ENCODE results near the gene TMOD2. TPM values are rescaled to one million over a fixed set of nuclear protein-coding genes. Genes with fewer than 3 reads are reported as not detected.

Gene TMOD2
- total and polyA plus RNA-seq, 2 donors (not counting 1 experiment from before 2014, with no cell fraction given) = 7.0 to 11.2 TPM

DNA sequence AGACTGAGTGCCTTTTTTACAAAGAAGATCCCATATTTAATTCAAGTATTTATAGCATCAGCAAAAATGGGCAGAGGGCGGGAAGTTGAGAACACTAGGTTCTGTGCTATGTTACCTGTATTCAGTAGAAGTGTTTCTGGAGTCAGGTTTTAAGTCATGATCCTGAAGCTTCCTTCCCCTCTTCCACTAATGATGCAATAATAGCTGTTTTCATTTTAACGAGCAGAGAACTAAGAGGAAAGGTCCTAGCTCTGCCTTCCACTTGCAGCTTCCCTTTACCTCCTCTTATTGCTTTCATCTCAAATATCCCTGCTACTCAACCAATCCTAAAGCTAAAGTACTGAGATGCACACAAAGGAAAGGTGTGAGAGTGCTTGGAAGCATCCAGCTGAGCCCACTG, 61.2 kb downstream of the TMOD2 start:
- Histone ChIP-seq H3K36me3 (ENCODE audit: control insufficient read depth, insufficient read depth, low read length) (no peaks in the 10 kb centered on the region), H3K9me3 (ENCODE audit: control insufficient read depth, insufficient read depth, low read depth, low read length) (no peaks in the 10 kb centered on the region), H3K79me2 (ENCODE audit: control insufficient read depth, insufficient read depth, low read length) (no peaks in the 10 kb centered on the region), H3K9ac (ENCODE audit: insufficient read depth, low read length) (no peak overlapping the region), H3K27ac (ENCODE audit: insufficient read depth, low read length) (no peak overlapping the region), H3K4me3 (replicated peaks in 1 of 4; ENCODE audit: control extremely low read depth in 1 of 4, insufficient read depth in 1 of 4, low read depth in 3 of 4, low read length in 4 of 4) (no peak overlapping the region), H2AFZ (ENCODE audit: low read length) (no peak overlapping the region), H3K4me2 (ENCODE audit: extremely low read depth, insufficient read depth, low read length) (no peak overlapping the region), H4K20me1 (ENCODE audit: control insufficient read depth, extremely low read depth, insufficient read depth, low read length) (no peaks in the 10 kb centered on the region), H3K27me3 (ENCODE audit: control insufficient read depth, insufficient read depth, low read length) (no peaks in the 10 kb centered on the region), H3K4me1 (ENCODE audit: control insufficient read depth, extremely low read depth, insufficient read depth, low read length) (no peaks in the 10 kb centered on the region)
- TF ChIP-seq, protein P1, sequence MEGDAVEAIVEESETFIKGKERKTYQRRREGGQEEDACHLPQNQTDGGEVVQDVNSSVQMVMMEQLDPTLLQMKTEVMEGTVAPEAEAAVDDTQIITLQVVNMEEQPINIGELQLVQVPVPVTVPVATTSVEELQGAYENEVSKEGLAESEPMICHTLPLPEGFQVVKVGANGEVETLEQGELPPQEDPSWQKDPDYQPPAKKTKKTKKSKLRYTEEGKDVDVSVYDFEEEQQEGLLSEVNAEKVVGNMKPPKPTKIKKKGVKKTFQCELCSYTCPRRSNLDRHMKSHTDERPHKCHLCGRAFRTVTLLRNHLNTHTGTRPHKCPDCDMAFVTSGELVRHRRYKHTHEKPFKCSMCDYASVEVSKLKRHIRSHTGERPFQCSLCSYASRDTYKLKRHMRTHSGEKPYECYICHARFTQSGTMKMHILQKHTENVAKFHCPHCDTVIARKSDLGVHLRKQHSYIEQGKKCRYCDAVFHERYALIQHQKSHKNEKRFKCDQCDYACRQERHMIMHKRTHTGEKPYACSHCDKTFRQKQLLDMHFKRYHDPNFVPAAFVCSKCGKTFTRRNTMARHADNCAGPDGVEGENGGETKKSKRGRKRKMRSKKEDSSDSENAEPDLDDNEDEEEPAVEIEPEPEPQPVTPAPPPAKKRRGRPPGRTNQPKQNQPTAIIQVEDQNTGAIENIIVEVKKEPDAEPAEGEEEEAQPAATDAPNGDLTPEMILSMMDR (conservative IDR thresholded peaks at IDR 0.05 in 1 of 2, IDR thresholded peaks at IDR 0.05 in 1 of 2; ENCODE audit: low read depth in 1 of 2, low read length in 2 of 2) = no peak
- TF ChIP-seq EZH2 (IDR thresholded peaks at IDR 0.05; ENCODE audit: low read length, missing control alignments) = no peak
- no peak for DNase-seq (ENCODE audit: low read depth in 2 of 2)

DNA sequence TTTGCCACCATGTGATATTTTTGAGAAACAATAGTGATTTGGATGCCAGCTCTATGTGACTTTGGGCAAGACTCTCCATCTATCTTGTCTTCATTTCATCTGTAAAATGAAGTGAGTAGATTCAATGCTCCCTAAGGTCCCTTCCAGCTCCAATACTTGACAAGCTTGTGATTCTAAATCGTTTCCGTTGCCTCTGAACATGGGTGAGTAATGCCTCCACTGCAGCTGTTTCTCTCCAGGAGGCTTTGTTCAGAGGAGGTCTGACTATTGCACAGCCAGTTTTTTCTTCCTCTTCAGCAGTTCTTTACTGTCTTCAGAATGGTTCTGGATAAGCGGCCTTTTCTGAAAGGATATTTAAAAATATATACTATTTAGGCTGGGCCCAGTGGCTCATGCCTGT, 63.2 kb downstream of the TMOD2 start:
- peak in 1 of 2 donors; percentile 31 for DNase-seq (ENCODE audit: low read depth in 2 of 2)
- Histone ChIP-seq H3K36me3 (ENCODE audit: control insufficient read depth, insufficient read depth, low read length) (no peaks in the 10 kb centered on the region), H3K79me2 (ENCODE audit: control insufficient read depth, insufficient read depth, low read length) (no peaks in the 10 kb centered on the region), H2AFZ (ENCODE audit: low read length) (no peak overlapping the region), H3K4me1 (ENCODE audit: control insufficient read depth, extremely low read depth, insufficient read depth, low read length) (no peaks in the 10 kb centered on the region), H3K4me2 (ENCODE audit: extremely low read depth, insufficient read depth, low read length) (no peak overlapping the region), H3K9ac (ENCODE audit: insufficient read depth, low read length) (no peak overlapping the region), H4K20me1 (ENCODE audit: control insufficient read depth, extremely low read depth, insufficient read depth, low read length) (no peaks in the 10 kb centered on the region), H3K9me3 (ENCODE audit: control insufficient read depth, insufficient read depth, low read depth, low read length) (no peaks in the 10 kb centered on the region), H3K27me3 (ENCODE audit: control insufficient read depth, insufficient read depth, low read length) (no peaks in the 10 kb centered on the region), H3K27ac (ENCODE audit: insufficient read depth, low read length) (no peak overlapping the region), H3K4me3 (replicated peaks in 1 of 4; ENCODE audit: control extremely low read depth in 1 of 4, insufficient read depth in 1 of 4, low read depth in 3 of 4, low read length in 4 of 4) (no peak overlapping the region)
- no peak for TF ChIP-seq EZH2 (IDR thresholded peaks at IDR 0.05; ENCODE audit: low read length, missing control alignments)
- TF ChIP-seq, protein P1 (conservative IDR thresholded peaks at IDR 0.05 in 1 of 2, IDR thresholded peaks at IDR 0.05 in 1 of 2; ENCODE audit: low read depth in 1 of 2, low read length in 2 of 2) = no peak

DNA sequence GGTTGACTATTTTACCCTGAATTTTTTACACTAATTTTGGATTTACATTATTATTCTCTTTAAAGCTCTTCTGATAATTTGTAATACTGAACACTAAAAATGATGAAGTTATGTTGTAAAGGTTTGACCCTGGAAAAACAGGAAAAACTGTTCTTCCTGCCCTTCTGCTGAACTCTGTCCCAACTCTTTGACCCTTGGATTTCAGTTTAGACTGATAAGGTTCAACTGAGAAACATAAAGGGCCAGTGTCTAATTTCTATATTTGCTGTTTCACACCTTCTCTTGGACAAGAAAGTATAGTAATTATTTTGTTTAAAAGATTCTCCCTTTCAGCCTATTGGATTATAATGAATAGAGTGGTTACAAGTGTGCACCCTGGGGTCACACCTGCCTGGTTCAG, 65.2 kb downstream of the TMOD2 start:
- no peak overlapping the region for H3K4me2 ChIP-seq (ENCODE audit: extremely low read depth, insufficient read depth, low read length)
- H3K4me1 ChIP-seq (ENCODE audit: control insufficient read depth, extremely low read depth, insufficient read depth, low read length) = no peaks in the 10 kb centered on the region
- no peak overlapping the region for H3K4me3 ChIP-seq (replicated peaks in 1 of 4; ENCODE audit: control extremely low read depth in 1 of 4, insufficient read depth in 1 of 4, low read depth in 3 of 4, low read length in 4 of 4)
- no peaks in the 10 kb centered on the region for H3K79me2 ChIP-seq (ENCODE audit: control insufficient read depth, insufficient read depth, low read length)
- no peak overlapping the region for H3K27ac ChIP-seq (ENCODE audit: insufficient read depth, low read length)
- no peaks in the 10 kb centered on the region for H4K20me1 ChIP-seq (ENCODE audit: control insufficient read depth, extremely low read depth, insufficient read depth, low read length)
- TF ChIP-seq, protein P1 (conservative IDR thresholded peaks at IDR 0.05 in 1 of 2, IDR thresholded peaks at IDR 0.05 in 1 of 2; ENCODE audit: low read depth in 1 of 2, low read length in 2 of 2) = no peak
- TF ChIP-seq EZH2 (IDR thresholded peaks at IDR 0.05; ENCODE audit: low read length, missing control alignments) = no peak
- no peaks in the 10 kb centered on the region for H3K9me3 ChIP-seq (ENCODE audit: control insufficient read depth, insufficient read depth, low read depth, low read length)
- no peaks in the 10 kb centered on the region for H3K36me3 ChIP-seq (ENCODE audit: control insufficient read depth, insufficient read depth, low read length)
- no peak overlapping the region for H3K9ac ChIP-seq (ENCODE audit: insufficient read depth, low read length)
- H3K27me3 ChIP-seq (ENCODE audit: control insufficient read depth, insufficient read depth, low read length) = no peaks in the 10 kb centered on the region
- H2AFZ ChIP-seq (ENCODE audit: low read length) = no peak overlapping the region
- DNase-seq (ENCODE audit: low read depth in 2 of 2) = no peak

Measured in fibroblast of lung (primary cell).